Ovary (tissue), 3 donors: ENCODE measurements around the gene SGK1.
"Not testable (repeated sequence)": the region's sequence is repeated elsewhere in the genome, so short reads cannot be mapped to it uniquely, and the experiment has no call there.

Experiments used
- EP300 ChIP-seq: sonication (generic); formaldehyde crosslinking; IDR thresholded peaks from one replicate; pipeline ENCODE4 v1.6.1; 2017; ENCODE audit warnings: antibody characterized with exemption
- POLR2A ChIP-seq: fragments of 450-650 bp; IDR thresholded peaks from one replicate; pipeline ENCODE4 v1.6.1; 2017; ENCODE audit warnings: antibody characterized with exemption, mild to moderate bottlenecking, moderate library complexity
- TF ChIP-seq, protein P1 (sequence below), 3 donors: fragments of 450-650 bp in 2 of 3; fragments of 200-600 bp in 1 of 3; IDR thresholded peaks; one replicate each; pipeline versions ENCODE4 v1.5.1 to v1.8.0; 2016 to 2022; ENCODE audit warnings: antibody characterized with exemption in 3 of 3, mild to moderate bottlenecking in 1 of 3
- donor health status: DM: no; HTN: no; CAD: no.

GRCh38 chr6:134180540-134180939 is 137.4 kb downstream of the SGK1 start:
- not testable (repeated sequence) for TF ChIP-seq EP300, POLR2A
- TF ChIP-seq, protein P1, sequence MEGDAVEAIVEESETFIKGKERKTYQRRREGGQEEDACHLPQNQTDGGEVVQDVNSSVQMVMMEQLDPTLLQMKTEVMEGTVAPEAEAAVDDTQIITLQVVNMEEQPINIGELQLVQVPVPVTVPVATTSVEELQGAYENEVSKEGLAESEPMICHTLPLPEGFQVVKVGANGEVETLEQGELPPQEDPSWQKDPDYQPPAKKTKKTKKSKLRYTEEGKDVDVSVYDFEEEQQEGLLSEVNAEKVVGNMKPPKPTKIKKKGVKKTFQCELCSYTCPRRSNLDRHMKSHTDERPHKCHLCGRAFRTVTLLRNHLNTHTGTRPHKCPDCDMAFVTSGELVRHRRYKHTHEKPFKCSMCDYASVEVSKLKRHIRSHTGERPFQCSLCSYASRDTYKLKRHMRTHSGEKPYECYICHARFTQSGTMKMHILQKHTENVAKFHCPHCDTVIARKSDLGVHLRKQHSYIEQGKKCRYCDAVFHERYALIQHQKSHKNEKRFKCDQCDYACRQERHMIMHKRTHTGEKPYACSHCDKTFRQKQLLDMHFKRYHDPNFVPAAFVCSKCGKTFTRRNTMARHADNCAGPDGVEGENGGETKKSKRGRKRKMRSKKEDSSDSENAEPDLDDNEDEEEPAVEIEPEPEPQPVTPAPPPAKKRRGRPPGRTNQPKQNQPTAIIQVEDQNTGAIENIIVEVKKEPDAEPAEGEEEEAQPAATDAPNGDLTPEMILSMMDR (IDR thresholded peaks at IDR 0.05): not testable (repeated sequence)
